GM23248 (cell line): ENCODE measurements around the gene NLGN4Y.

ENCODE experiments used
- EZH2 ChIP-seq: fragments of 200-600 bp; sonication (generic); IDR thresholded peaks from 2 replicates; pipeline ENCODE4 v1.6.1; 2018; ENCODE audit warnings: antibody characterized with exemption, mild to moderate bottlenecking; ENCODE audit not compliant: insufficient read depth, poor library complexity, severe bottlenecking
- EZH2phosphoT487 ChIP-seq: fragments of 200-600 bp; sonication (generic); IDR thresholded peaks from 2 replicates; pipeline ENCODE4 v1.6.1; 2018; ENCODE audit warnings: antibody characterized with exemption, moderate library complexity, mild to moderate bottlenecking, low read depth; ENCODE audit not compliant: insufficient read depth

GRCh38 chrY:14637551-14637950, 113.2 kb downstream of the NLGN4Y start:
- no peak for TF ChIP-seq EZH2phosphoT487
- TF ChIP-seq EZH2, result no peak
